ENCODE measurements around the gene MED25.

DNA sequence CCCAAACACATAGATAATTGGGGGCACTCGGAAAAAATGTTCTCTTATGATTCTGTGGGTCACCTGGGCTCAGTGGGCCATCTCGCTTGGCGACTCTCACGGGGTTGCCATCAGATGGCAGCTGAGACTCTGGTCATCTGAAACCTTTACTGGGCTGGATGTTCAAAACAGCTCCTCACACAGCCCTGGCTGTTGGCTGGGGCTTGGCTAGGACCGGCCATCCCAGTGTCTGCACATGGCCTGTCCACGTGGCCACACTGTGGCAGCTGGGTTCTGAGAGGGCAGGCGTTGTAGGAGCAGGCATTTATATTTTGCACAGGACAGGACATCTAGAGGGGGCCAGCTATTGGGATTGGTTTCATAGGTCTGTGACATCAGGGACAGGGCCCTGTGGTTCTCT lies 15.5 kb downstream of the MED25 start:
- no peak for TF ChIP-seq CTBP1 (IDR thresholded peaks at IDR 0.05; ENCODE audit: borderline replicate concordance)
- no peak for TF ChIP-seq FOXK2 (IDR thresholded peaks at IDR 0.05)
- TF ChIP-seq FOXA1 (IDR thresholded peaks at IDR 0.05): no peak
- TF ChIP-seq FOXM1 (IDR thresholded peaks at IDR 0.05; ENCODE audit: borderline replicate concordance): no peak
- no peak for TF ChIP-seq HDGF (IDR thresholded peaks at IDR 0.05; ENCODE audit: borderline replicate concordance)
- TF ChIP-seq SP1 (IDR thresholded peaks at IDR 0.05): no peak
